ENCODE results near the gene ULK4. TPM values are rescaled to one million over a fixed set of nuclear protein-coding genes. Genes with fewer than 3 reads are reported as not detected.

ULK4 gene
- total and polyA plus RNA-seq, 2 of the 8 experiments (the other 6 are each of a cell fraction or from before 2014, with no cell fraction given), result 3.0 to 10.8 TPM

DNA sequence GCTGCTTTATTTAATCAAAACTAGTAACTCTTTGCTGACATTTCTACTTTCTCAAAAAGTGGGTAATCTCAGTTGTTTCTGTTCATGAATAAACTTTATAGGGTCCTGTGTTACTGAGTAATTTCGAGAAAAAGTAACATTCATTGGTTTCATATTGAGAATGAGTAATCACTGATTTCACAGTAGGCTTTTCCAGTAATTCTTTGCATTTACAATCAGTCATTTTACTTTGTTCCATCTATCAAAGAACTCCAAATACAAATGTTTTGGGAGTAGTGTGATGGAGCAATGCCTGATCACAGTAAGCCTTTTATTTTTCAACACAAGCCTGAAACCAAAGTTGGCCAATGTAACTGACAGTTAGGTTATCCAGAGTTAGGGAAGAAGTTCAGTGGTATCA is 353.6 kb downstream of the ULK4 start:
- H4K91ac ChIP-seq (replicated peaks; ENCODE audit: insufficient read length, low read length), result no peak overlapping the region
- ChIA-PET POLR2A (ENCODE audit: partially characterized antibody) (no interaction called here), CTCF (ENCODE audit: partially characterized antibody) (no interaction called here)
- no peak overlapping the region for H3K56ac ChIP-seq (replicated peaks; ENCODE audit: insufficient read length, low read depth, low read length)
- H2BK20ac ChIP-seq (ENCODE audit: low read length), result no peak overlapping the region
- no peak overlapping the region for H2BK5ac ChIP-seq (ENCODE audit: low read depth, low read length)
- no peak overlapping the region for H3K4ac ChIP-seq (replicated peaks; ENCODE audit: insufficient read length, low read depth, low read length)
- H2BK15ac ChIP-seq (ENCODE audit: low read length), result no peak overlapping the region
- no peaks in the 10 kb centered on the region for H3K27me3 ChIP-seq (replicated peaks in 1 of 4; ENCODE audit: control insufficient read depth in 3 of 4, extremely low read depth in 1 of 4, insufficient read depth in 3 of 4, low read length in 3 of 4)
- no peaks in the 10 kb centered on the region for H3K9me3 ChIP-seq (ENCODE audit: insufficient read depth in 2 of 2, low read depth in 1 of 2, low read length in 1 of 2)
- no peak overlapping the region for H4K5ac ChIP-seq (ENCODE audit: insufficient read length, low read depth, low read length)
- H3K23me2 ChIP-seq (ENCODE audit: low read depth, low read length), result no peaks in the 10 kb centered on the region
- H3K23ac ChIP-seq (ENCODE audit: insufficient read length), result no peak overlapping the region
- H3K79me2 ChIP-seq (ENCODE audit: control insufficient read depth in 1 of 2, insufficient read depth in 2 of 2, low read length in 2 of 2), result no peaks in the 10 kb centered on the region
- no peaks in the 10 kb centered on the region for H3K36me3 ChIP-seq (ENCODE audit: control insufficient read depth in 2 of 4, insufficient read depth in 4 of 4, low read length in 3 of 4)
- no peak overlapping the region for H2AFZ ChIP-seq (ENCODE audit: low read length)
- no peak overlapping the region for H3K18ac ChIP-seq (ENCODE audit: extremely low read depth, low read length)
- H2BK12ac ChIP-seq (ENCODE audit: low read depth, low read length), result no peak overlapping the region
- H4K20me1 ChIP-seq (replicated peaks in 1 of 2; ENCODE audit: control insufficient read depth in 1 of 2, insufficient read depth in 2 of 2, low read length in 2 of 2), result no peaks in the 10 kb centered on the region
- H3K4me2 ChIP-seq (ENCODE audit: insufficient read depth in 1 of 2, low read depth in 2 of 2, low read length in 2 of 2), result no peak overlapping the region
- DNase-seq (ENCODE audit: low read depth in 1 of 2, low spot score in 2 of 2) (no peak), FAIRE-seq (no peak)
- H3K4me3 ChIP-seq (ENCODE audit: extremely low read depth in 1 of 4, insufficient read depth in 2 of 4, low read depth in 3 of 4, low read length in 4 of 4), result no peak overlapping the region
- no peak overlapping the region for H3K27ac ChIP-seq (ENCODE audit: low read depth, low read length)
- no peak overlapping the region for H3K14ac ChIP-seq (ENCODE audit: insufficient read length)
- H3K4me1 ChIP-seq (replicated peaks in 1 of 4; ENCODE audit: control insufficient read depth in 3 of 4, insufficient read depth in 4 of 4, low read length in 3 of 4), result no peaks in the 10 kb centered on the region
- no peak overlapping the region for H2BK120ac ChIP-seq (replicated peaks; ENCODE audit: low read depth, low read length)
- H3K79me1 ChIP-seq (ENCODE audit: low read depth, low read length), result no peaks in the 10 kb centered on the region
- no peak overlapping the region for H4K8ac ChIP-seq (ENCODE audit: extremely low read depth, insufficient read depth, low read length)
- no peak overlapping the region for H2AK5ac ChIP-seq (ENCODE audit: low read depth, low read length)
- WGBS, 2 experiments (ENCODE audit: extremely low coverage in 1 of 2, insufficient coverage in 1 of 2, insufficient read length in 1 of 2, insufficient replicate concordance in 2 of 2, low coverage in 1 of 2, low lambda C conversion rate in 2 of 2, missing lambda C conversion rate in 1 of 2), result 100% methylated on average over 1 of the region's 1 CpG; no CpG with 5 or more reads in 1 of the 2 experiments
- no peak overlapping the region for H3K9ac ChIP-seq (replicated peaks in 1 of 4; ENCODE audit: extremely low read depth in 1 of 4, low read depth in 3 of 4, low read length in 3 of 4)
- no peak for TF ChIP-seq RAD21 (IDR thresholded peaks at IDR 0.05 in 1 of 2, conservative IDR thresholded peaks at IDR 0.05 in 1 of 2; ENCODE audit: low read depth in 2 of 2, low read length in 2 of 2)
- no peak for TF ChIP-seq EP300 (IDR thresholded peaks at IDR 0.05; ENCODE audit: borderline replicate concordance in 1 of 2, low read depth in 2 of 2, low read length in 2 of 2)
- TF ChIP-seq RBBP5 (IDR thresholded peaks at IDR 0.05; ENCODE audit: borderline replicate concordance, low read depth, low read length), result no peak
- TF ChIP-seq, protein P1, sequence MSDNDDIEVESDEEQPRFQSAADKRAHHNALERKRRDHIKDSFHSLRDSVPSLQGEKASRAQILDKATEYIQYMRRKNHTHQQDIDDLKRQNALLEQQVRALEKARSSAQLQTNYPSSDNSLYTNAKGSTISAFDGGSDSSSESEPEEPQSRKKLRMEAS (IDR thresholded peaks at IDR 0.05), result no peak
- TF ChIP-seq EGR1 (IDR thresholded peaks at IDR 0.05; ENCODE audit: borderline replicate concordance, low read depth, low read length), result no peak
- no peak for TF ChIP-seq MAFK (IDR thresholded peaks at IDR 0.05; ENCODE audit: low read depth, low read length)
- no peak for TF ChIP-seq RFX5 (IDR thresholded peaks at IDR 0.05; ENCODE audit: borderline replicate concordance, low read depth, low read length)
- TF ChIP-seq TEAD4 (IDR thresholded peaks at IDR 0.05; ENCODE audit: low read depth, low read length), result no peak
- TF ChIP-seq SIN3A (conservative IDR thresholded peaks at IDR 0.05 in 1 of 2, IDR thresholded peaks at IDR 0.05 in 1 of 2; ENCODE audit: low read depth in 1 of 2, low read length in 2 of 2), result no peak
- TF ChIP-seq CBX8 (IDR thresholded peaks at IDR 0.05; ENCODE audit: borderline replicate concordance, low read depth, low read length), result no peak
- no peak for TF ChIP-seq JUN (IDR thresholded peaks at IDR 0.05; ENCODE audit: low read depth, low read length)
- TF ChIP-seq ASH2L (IDR thresholded peaks at IDR 0.05; ENCODE audit: low read length), result no peak
- TF ChIP-seq SUZ12 (IDR thresholded peaks at IDR 0.05; ENCODE audit: low read length), result no peak
- TF ChIP-seq CEBPB (IDR thresholded peaks at IDR 0.05; ENCODE audit: low read depth, low read length), result no peak
- TF ChIP-seq GTF2F1 (IDR thresholded peaks at IDR 0.05; ENCODE audit: borderline replicate concordance, low read depth, low read length), result no peak

Data from H1 (cell line).